Measurements from ENCODE around the gene PSMC5. TPM values are rescaled to one million over a fixed set of nuclear protein-coding genes. Genes with fewer than 3 reads are reported as not detected.

PSMC5 gene
- total and polyA plus RNA-seq, 9 of the 15 experiments (the other 6 are each of a cell fraction or from before 2014, with no cell fraction given): 89.2 to 393 (median 161) TPM

DNA sequence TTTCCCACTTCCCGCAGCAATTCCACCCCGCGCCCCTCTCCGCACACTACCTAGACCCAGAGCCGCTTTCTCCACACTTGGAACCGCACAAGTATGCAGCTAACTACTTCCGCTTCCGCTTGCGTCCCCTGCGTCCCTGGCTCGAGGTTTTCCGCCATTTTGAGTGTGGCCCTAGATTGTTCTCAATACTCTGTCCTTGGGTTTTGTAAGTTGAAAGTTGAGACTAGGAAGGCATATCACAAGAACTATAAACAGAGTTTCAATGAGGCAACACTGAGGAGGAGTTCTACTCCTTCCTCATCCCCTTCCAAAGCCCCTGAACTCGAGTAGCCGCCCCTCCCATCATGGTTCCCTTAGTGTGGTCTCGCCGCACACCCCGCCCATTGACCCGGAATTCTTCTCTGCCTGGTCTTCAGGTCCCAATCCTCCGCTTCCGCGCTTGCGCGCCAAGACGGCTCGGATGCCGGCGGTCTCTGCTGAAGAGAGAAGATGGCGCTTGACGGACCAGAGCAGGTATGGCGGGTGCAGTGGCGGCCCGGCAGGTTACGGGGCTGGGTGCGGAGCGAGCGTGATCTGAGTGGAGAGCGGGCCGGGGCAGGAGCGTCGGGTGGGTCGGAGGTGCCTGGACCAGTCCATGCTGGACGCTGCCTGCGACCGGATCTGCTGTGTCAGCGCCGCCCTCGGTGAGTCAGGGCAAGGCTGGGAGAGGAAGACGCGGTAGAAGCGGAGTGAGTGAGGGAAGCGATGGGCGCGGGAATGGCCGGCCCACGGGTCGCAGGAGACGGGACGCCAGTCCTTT lies at the start of gene PSMC5, which contains the start of gene FTSJ3 (continued):
- TF ChIP-seq, protein P1, sequence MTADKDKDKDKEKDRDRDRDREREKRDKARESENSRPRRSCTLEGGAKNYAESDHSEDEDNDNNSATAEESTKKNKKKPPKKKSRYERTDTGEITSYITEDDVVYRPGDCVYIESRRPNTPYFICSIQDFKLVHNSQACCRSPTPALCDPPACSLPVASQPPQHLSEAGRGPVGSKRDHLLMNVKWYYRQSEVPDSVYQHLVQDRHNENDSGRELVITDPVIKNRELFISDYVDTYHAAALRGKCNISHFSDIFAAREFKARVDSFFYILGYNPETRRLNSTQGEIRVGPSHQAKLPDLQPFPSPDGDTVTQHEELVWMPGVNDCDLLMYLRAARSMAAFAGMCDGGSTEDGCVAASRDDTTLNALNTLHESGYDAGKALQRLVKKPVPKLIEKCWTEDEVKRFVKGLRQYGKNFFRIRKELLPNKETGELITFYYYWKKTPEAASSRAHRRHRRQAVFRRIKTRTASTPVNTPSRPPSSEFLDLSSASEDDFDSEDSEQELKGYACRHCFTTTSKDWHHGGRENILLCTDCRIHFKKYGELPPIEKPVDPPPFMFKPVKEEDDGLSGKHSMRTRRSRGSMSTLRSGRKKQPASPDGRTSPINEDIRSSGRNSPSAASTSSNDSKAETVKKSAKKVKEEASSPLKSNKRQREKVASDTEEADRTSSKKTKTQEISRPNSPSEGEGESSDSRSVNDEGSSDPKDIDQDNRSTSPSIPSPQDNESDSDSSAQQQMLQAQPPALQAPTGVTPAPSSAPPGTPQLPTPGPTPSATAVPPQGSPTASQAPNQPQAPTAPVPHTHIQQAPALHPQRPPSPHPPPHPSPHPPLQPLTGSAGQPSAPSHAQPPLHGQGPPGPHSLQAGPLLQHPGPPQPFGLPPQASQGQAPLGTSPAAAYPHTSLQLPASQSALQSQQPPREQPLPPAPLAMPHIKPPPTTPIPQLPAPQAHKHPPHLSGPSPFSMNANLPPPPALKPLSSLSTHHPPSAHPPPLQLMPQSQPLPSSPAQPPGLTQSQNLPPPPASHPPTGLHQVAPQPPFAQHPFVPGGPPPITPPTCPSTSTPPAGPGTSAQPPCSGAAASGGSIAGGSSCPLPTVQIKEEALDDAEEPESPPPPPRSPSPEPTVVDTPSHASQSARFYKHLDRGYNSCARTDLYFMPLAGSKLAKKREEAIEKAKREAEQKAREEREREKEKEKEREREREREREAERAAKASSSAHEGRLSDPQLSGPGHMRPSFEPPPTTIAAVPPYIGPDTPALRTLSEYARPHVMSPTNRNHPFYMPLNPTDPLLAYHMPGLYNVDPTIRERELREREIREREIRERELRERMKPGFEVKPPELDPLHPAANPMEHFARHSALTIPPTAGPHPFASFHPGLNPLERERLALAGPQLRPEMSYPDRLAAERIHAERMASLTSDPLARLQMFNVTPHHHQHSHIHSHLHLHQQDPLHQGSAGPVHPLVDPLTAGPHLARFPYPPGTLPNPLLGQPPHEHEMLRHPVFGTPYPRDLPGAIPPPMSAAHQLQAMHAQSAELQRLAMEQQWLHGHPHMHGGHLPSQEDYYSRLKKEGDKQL (CRISPR knock-in tag; IDR thresholded peaks at IDR 0.05; ENCODE audit: borderline replicate concordance): no peak
- TF ChIP-seq, protein P2, sequence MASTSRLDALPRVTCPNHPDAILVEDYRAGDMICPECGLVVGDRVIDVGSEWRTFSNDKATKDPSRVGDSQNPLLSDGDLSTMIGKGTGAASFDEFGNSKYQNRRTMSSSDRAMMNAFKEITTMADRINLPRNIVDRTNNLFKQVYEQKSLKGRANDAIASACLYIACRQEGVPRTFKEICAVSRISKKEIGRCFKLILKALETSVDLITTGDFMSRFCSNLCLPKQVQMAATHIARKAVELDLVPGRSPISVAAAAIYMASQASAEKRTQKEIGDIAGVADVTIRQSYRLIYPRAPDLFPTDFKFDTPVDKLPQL (IDR thresholded peaks at IDR 0.05; ENCODE audit: extremely low read depth, insufficient read length): peak; percentile 31
- TF ChIP-seq KLF16 (IDR thresholded peaks at IDR 0.05) (no peak), MXI1 (IDR thresholded peaks at IDR 0.05; ENCODE audit: low read depth, low read length) (no peak), E2F3 (CRISPR knock-in tag; IDR thresholded peaks at IDR 0.05) (peak; percentile 77; the same call in 1 of the 2 replicates), DDX20 (tag; IDR thresholded peaks at IDR 0.05; ENCODE audit: low read depth) (0 out of 2 replicates have a peak, but pooled peaks have one; percentile 47), ZNF717 (CRISPR knock-in tag; IDR thresholded peaks at IDR 0.05) (no peak), XRCC3 (IDR thresholded peaks at IDR 0.05) (no peak), BRD4 (IDR thresholded peaks at IDR 0.05) (0 out of 2 replicates have a peak, but pooled peaks have one; percentile 27), PCBP2 (IDR thresholded peaks at IDR 0.05; ENCODE audit: low read depth, low read length, poor library complexity, severe bottlenecking) (no peak), ZNF146 (CRISPR knock-in tag; IDR thresholded peaks at IDR 0.05; ENCODE audit: unreplicated experiment) (no peak), ZEB2 (IDR thresholded peaks at IDR 0.05) (no peak), HMGN3 (IDR thresholded peaks at IDR 0.05; ENCODE audit: borderline replicate concordance, extremely low read depth, insufficient read length, low read depth, low read length) (peak; percentile 79), TAF1 (IDR thresholded peaks at IDR 0.05; ENCODE audit: control insufficient read depth, extremely low read depth, insufficient read depth, low read length, severe bottlenecking) (peak; percentile 80)
- TF ChIP-seq, protein P3, sequence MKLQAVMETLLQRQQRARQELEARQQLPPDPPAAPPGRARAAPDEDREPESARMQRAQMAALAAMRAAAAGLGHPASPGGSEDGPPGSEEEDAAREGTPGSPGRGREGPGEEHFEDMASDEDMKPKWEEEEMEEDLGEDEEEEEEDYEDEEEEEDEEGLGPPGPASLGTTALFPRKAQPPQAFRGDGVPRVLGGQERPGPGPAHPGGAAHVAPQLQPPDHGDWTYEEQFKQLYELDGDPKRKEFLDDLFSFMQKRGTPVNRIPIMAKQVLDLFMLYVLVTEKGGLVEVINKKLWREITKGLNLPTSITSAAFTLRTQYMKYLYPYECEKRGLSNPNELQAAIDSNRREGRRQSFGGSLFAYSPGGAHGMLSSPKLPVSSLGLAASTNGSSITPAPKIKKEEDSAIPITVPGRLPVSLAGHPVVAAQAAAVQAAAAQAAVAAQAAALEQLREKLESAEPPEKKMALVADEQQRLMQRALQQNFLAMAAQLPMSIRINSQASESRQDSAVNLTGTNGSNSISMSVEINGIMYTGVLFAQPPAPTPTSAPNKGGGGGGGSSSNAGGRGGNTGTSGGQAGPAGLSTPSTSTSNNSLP (IDR thresholded peaks at IDR 0.05; ENCODE audit: borderline replicate concordance, low read depth, low read length): no peak
- TF ChIP-seq, protein P4, sequence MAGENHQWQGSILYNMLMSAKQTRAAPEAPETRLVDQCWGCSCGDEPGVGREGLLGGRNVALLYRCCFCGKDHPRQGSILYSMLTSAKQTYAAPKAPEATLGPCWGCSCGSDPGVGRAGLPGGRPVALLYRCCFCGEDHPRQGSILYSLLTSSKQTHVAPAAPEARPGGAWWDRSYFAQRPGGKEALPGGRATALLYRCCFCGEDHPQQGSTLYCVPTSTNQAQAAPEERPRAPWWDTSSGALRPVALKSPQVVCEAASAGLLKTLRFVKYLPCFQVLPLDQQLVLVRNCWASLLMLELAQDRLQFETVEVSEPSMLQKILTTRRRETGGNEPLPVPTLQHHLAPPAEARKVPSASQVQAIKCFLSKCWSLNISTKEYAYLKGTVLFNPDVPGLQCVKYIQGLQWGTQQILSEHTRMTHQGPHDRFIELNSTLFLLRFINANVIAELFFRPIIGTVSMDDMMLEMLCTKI (IDR thresholded peaks at IDR 0.05; ENCODE audit: partially characterized antibody): no peak

All from K562 (cell line).